Mesothelial cell of epicardium (in vitro differentiated cells): ENCODE results near the gene NFATC1. TPM values are rescaled to one million over a fixed set of nuclear protein-coding genes. Genes with fewer than 3 reads are reported as not detected.
A peak's percentile ranks its signal among the peaks of the same experiment; 100 is the strongest.

Experiments
- DNase-seq, 2 experiments: peaks; one replicate each; pipeline ENCODE4 v3.0.0; 2021; ENCODE audit warnings: low spot score in 2 of 2; ENCODE audit not compliant: unreplicated experiment in 2 of 2
- H3K27ac Mint-ChIP-seq: 2 replicates; pipeline ENCODE4 v1.8.0; 2021; ENCODE audit warnings: mixed read lengths
- H3K27me3 Mint-ChIP-seq: 2 replicates; pipeline ENCODE4 v1.8.0; 2021; ENCODE audit warnings: low read depth, mixed read lengths
- H3K36me3 Mint-ChIP-seq: 2 replicates; pipeline ENCODE4 v1.8.0; 2021; ENCODE audit warnings: mixed read lengths
- H3K4me1 Mint-ChIP-seq: 2 replicates; pipeline ENCODE4 v1.8.0; 2021; ENCODE audit warnings: mixed read lengths
- H3K4me3 Mint-ChIP-seq: 2 replicates; pipeline ENCODE4 v1.8.0; 2021; ENCODE audit warnings: mild to moderate bottlenecking, moderate library complexity, mixed read lengths
- H3K9me3 Mint-ChIP-seq: 2 replicates; pipeline ENCODE4 v1.8.0; 2021; ENCODE audit warnings: mixed read lengths
- total RNA-seq: library from RNA; stranded (reverse); gene quantifications from 3 replicates; pipeline ENCODE4 v1.2.1, GENCODE V29; 2021
- TF ChIP-seq, protein P1 (sequence below): fragments of 200-600 bp; sonication (generic); IDR thresholded peaks from one replicate; pipeline ENCODE4 v1.5.0; 2021; ENCODE audit warnings: antibody characterized with exemption; ENCODE audit not compliant: unreplicated experiment

The NFATC1 gene
- total RNA-seq, 1 donor from 2014 or later, result 13.4 TPM

GRCh38 chr18:79572093-79572780, 176.5 kb downstream of the NFATC1 start:
- H3K9me3 Mint-ChIP-seq, result peaks cover 14% of the 10 kb centered on the region

DNA sequence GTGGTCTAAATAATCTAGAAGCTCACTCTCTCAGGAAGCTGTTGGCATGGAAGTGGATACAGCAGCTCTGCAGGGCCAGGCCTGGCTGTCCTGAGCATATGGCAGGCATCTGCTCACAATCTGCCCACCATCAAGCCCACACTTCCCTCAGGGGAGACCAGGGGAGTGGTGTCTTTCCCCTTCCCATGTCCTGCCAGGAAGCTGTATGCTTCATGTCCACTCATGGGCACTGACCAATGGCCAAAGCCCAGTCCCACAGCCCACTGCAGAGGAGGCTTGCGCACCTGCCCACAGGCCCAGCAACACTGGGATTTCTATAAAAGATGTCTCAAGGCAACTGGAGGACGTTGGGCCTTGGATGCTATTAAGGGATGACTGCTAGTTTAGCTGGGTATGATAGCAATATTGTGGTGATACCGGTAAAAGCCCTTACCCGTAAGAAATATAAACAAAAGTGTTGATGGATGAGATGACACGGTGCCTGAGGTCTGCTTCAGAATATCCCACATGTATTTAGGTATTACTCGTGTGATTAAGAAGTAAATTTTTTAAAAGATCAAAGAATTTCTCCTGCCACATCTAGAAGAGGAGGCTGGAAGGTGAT, 177.2 kb downstream of the NFATC1 start:
- H3K27ac Mint-ChIP-seq, result no peak overlapping the region
- DNase-seq, result peak; percentile 2 to 29

More at GRCh38 chr18:79572093-79572780, 176.5 kb downstream of the NFATC1 start:
- DNase-seq, result peak; percentile 10 to 26
- Mint-ChIP-seq H3K27me3 (no peaks in the 10 kb centered on the region), H3K36me3 (peaks cover 5% of the 10 kb centered on the region), H3K4me3 (no peak overlapping the region), H3K27ac (no peak overlapping the region), H3K4me1 (peaks cover 21% of the 10 kb centered on the region)
- TF ChIP-seq, protein P1, sequence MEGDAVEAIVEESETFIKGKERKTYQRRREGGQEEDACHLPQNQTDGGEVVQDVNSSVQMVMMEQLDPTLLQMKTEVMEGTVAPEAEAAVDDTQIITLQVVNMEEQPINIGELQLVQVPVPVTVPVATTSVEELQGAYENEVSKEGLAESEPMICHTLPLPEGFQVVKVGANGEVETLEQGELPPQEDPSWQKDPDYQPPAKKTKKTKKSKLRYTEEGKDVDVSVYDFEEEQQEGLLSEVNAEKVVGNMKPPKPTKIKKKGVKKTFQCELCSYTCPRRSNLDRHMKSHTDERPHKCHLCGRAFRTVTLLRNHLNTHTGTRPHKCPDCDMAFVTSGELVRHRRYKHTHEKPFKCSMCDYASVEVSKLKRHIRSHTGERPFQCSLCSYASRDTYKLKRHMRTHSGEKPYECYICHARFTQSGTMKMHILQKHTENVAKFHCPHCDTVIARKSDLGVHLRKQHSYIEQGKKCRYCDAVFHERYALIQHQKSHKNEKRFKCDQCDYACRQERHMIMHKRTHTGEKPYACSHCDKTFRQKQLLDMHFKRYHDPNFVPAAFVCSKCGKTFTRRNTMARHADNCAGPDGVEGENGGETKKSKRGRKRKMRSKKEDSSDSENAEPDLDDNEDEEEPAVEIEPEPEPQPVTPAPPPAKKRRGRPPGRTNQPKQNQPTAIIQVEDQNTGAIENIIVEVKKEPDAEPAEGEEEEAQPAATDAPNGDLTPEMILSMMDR, result no peak

GRCh38 chr18:79573921-79574491, 178.3 kb downstream of the NFATC1 start:
- H3K36me3 Mint-ChIP-seq, result peaks cover 5% of the 10 kb centered on the region
- TF ChIP-seq, protein P1, result no peak
- no peak overlapping the region for H3K27ac Mint-ChIP-seq
- peaks cover 14% of the 10 kb centered on the region for H3K9me3 Mint-ChIP-seq
- DNase-seq, result peak; percentile 7 to 13
- H3K4me3 Mint-ChIP-seq, result no peak overlapping the region
- no peaks in the 10 kb centered on the region for H3K27me3 Mint-ChIP-seq
- peaks cover 11% of the 10 kb centered on the region for H3K4me1 Mint-ChIP-seq

More for the DNA sequence above, 177.2 kb downstream of the NFATC1 start:
- peaks cover 14% of the 10 kb centered on the region for H3K9me3 Mint-ChIP-seq
- H3K27me3 Mint-ChIP-seq, result no peaks in the 10 kb centered on the region
- TF ChIP-seq, protein P1, result no peak
- H3K4me1 Mint-ChIP-seq, result peaks cover 14% of the 10 kb centered on the region
- H3K36me3 Mint-ChIP-seq, result peaks cover 5% of the 10 kb centered on the region
- H3K4me3 Mint-ChIP-seq, result no peak overlapping the region

DNA sequence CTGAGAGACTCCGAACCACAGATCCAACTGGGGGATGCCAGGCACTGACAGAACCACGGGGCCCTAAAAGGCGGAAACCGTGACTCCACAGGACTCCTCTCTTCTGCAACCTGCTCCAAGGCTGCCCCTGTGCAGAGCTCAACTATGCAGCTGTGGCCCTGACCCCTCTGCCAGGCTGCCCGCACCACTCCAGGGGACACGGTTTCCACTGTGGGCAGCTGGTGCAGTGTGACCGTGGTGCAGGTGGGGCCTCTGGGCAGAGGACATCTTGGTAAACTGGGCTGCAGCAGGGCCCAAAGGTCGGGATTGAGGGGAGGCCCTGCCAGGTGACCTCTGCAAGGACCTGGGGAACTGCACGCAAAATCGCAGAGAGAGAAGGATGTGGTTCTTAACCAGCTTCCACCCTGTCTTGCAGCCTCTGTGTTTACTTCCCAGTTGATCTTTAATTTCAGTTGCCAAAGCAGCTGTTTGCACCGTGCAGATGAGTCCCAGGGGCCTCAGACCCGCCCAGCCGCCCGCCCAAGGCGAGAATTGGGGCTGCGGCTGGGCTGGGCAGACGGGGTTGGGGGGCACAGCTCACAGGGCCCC, 179.3 kb downstream of the NFATC1 start:
- Mint-ChIP-seq H3K4me3 (no peak overlapping the region), H3K36me3 (peaks cover 5% of the 10 kb centered on the region), H3K27ac (no peak overlapping the region), H3K4me1 (peaks cover 12% of the 10 kb centered on the region), H3K27me3 (no peaks in the 10 kb centered on the region), H3K9me3 (peaks cover 14% of the 10 kb centered on the region)
- TF ChIP-seq, protein P1, result no peak
- DNase-seq, result peak; percentile 5 to 33

GRCh38 chr18:79575891-79576685, 180.4 kb downstream of the NFATC1 start:
- H3K4me1 Mint-ChIP-seq, result peaks cover 7% of the 10 kb centered on the region
- H3K27ac Mint-ChIP-seq, result peak overlapping the region; percentile 21
- TF ChIP-seq, protein P1, result no peak
- peak; percentile 24 to 44 for DNase-seq
- peaks cover 14% of the 10 kb centered on the region for H3K9me3 Mint-ChIP-seq
- H3K36me3 Mint-ChIP-seq, result peaks cover 5% of the 10 kb centered on the region
- H3K27me3 Mint-ChIP-seq, result no peaks in the 10 kb centered on the region
- no peak overlapping the region for H3K4me3 Mint-ChIP-seq
